Adrenal gland (tissue), 12 donors: ENCODE measurements around the gene REM2. TPM values are rescaled to one million over a fixed set of nuclear protein-coding genes. Genes with fewer than 3 reads are reported as not detected.
A peak's percentile ranks its signal among the peaks of the same experiment; 100 is the strongest.

Source experiments
- DNase-seq, 7 donors: peaks; one replicate each; pipeline ENCODE4 v3.0.0-alpha.2; 2019 to 2020
- H3K27ac ChIP-seq, 5 donors: fragments of 200-600 bp; sonication (generic) in 4 of 5; 1 replicate in 3 of 5; 2 replicates in 2 of 5; pipeline versions ENCODE4 v1.5.1 to v1.8.0; 2016 to 2020; ENCODE audit warnings: mild to moderate bottlenecking in 1 of 5
- H3K27me3 ChIP-seq: fragments of 200-600 bp; 2 replicates; pipeline ENCODE4 v1.8.0; 2021
- H3K36me3 ChIP-seq, 2 donors: fragments of 200-600 bp; replicated peaks in 1 of 2; 1 replicate in 1 of 2; 2 replicates in 1 of 2; pipeline versions ENCODE4 v1.5.1 to v1.8.0; 2018 to 2022
- H3K4me1 ChIP-seq, 2 donors: fragments of 200-600 bp; replicated peaks in 1 of 2; 1 replicate in 1 of 2; 2 replicates in 1 of 2; pipeline versions ENCODE4 v1.5.1 to v1.8.0; 2018 to 2021
- H3K4me3 ChIP-seq, 4 donors: fragments of 200-600 bp; sonication (generic) in 3 of 4; one replicate each; pipeline ENCODE4 v1.5.1; 2016 to 2018
- H3K9me3 ChIP-seq, 3 donors: fragments of 200-600 bp; sonication (generic) in 1 of 3; replicated peaks in 1 of 3; 1 replicate in 2 of 3; 2 replicates in 1 of 3; pipeline versions ENCODE4 v1.5.1 to v1.8.0; 2016 to 2021
- CTCF ChIP-seq, 6 experiments: fragments of 450-650 bp in 4 of 6; fragments of 200-600 bp in 2 of 6; sonication (generic) in 1 of 6; IDR thresholded peaks; 1 replicate in 5 of 6; 2 replicates in 1 of 6; pipeline versions ENCODE4 v1.5.1 to v1.8.0; 2016 to 2021; ENCODE audit warnings: antibody characterized with exemption in 6 of 6, mild to moderate bottlenecking in 2 of 6, moderate library complexity in 1 of 6
- POLR2A ChIP-seq, 2 donors: fragments of 450-650 bp; IDR thresholded peaks; one replicate each; pipeline ENCODE4 v1.6.1; 2017; ENCODE audit warnings: antibody characterized with exemption in 2 of 2, mild to moderate bottlenecking in 2 of 2, moderate library complexity in 1 of 2
- WGBS, 4 donors: extraction: QIAGEN DNeasy Blood & Tissue Kit in 2 of 4; methylation state at CpG; one replicate each; pipeline versions ENCODE4 v1.1.5 to v1.1.7; 2013 to 2017; 5-methylcytosine and 5-hydroxymethylcytosine counted together
- intact Hi-C, 2 donors: fragments of 100-400 bp; cut with DNase I; formaldehyde crosslinking; loops; one replicate each; pipeline versions ENCODE4 v1.14.1 to v1.15.0; 2022 to 2023
- polyA plus RNA-seq, 3 donors: library from polyadenylated mRNA; stranded (reverse); fragments of 200-250 nt in 2 of 3; fragments of 350-450 nt in 1 of 3; fragmentation: Illumina TruSeq in 1 of 3; extraction: RNeasy Lipid Tissue Mini Kit (QIAGEN cat#74804) in 1 of 3; gene quantifications; one replicate each; pipeline ENCODE4 v1.2.3, GENCODE V29; 2013 to 2014
- total RNA-seq, 9 donors: library from RNA; depleted of rRNA in 4 of 9; stranded (reverse); fragments of >200 nt in 4 of 9; fragments of 120-200 nt in 1 of 9; fragmentation: NEBNext Ultra II Directional in 1 of 9; extraction: Animal tissue kit (Norgen Biotek cat#: 25700) in 1 of 9; gene quantifications; one replicate each; pipeline versions ENCODE4 v1.1.0 to v1.2.4, GENCODE V29; 2013 to 2023
- donor health status: healthy with polysubstance abuse.
- donor health status: Bipolar disorder and iron deficiency.
- donor health status: DM: yes; HTN: yes; CAD: no.
- donor health status: DM: no; HTN: no; CAD: no.
- donor health status: DM: no; HTN: no; CAD: no.
- donor health status: DM: yes; HTN: yes; CAD: no.

REM2 gene
- total and polyA plus RNA-seq, 12 donors, result 0.09 to 1.2 (median 0.26) TPM; not detected in 4

GRCh38 chr14:22903742-22904087, 20.7 kb downstream of the REM2 start:
- H3K4me1 ChIP-seq, result peaks cover 8 to 15% of the 10 kb centered on the region in 2 donors
- H3K27ac ChIP-seq, result peak overlapping the region in 1 of 5 donors; percentile 11
- intact Hi-C loops, result no loop called here
- no peaks in the 10 kb centered on the region for H3K9me3 ChIP-seq
- no peak for DNase-seq
- no peak overlapping the region for H3K4me3 ChIP-seq
- WGBS, 4 donors, result 86 to 92% (median 90%) methylated on average over 2 of the region's 2 CpGs
- H3K36me3 ChIP-seq, result peaks cover 0 to 88% of the 10 kb centered on the region in 2 donors
- TF ChIP-seq CTCF (IDR thresholded peaks at IDR 0.05) (no peak), POLR2A (IDR thresholded peaks at IDR 0.05) (no peak)
- H3K27me3 ChIP-seq, result no peaks in the 10 kb centered on the region

- H3K4me3 ChIP-seq, result no peak overlapping the region
- intact Hi-C loops, result no loop called here
- peaks cover 8 to 15% of the 10 kb centered on the region in 2 donors for H3K4me1 ChIP-seq
- H3K36me3 ChIP-seq, result peaks cover 0 to 95% of the 10 kb centered on the region in 2 donors
- TF ChIP-seq CTCF (IDR thresholded peaks at IDR 0.05), result no peak
- no peak for TF ChIP-seq POLR2A (IDR thresholded peaks at IDR 0.05)
- H3K27me3 ChIP-seq, result no peaks in the 10 kb centered on the region
- H3K27ac ChIP-seq, result no peak overlapping the region
- no peak for DNase-seq
- WGBS, 4 donors, result 91 to 96% (median 92%) methylated on average over 4 of the region's 4 CpGs
- H3K9me3 ChIP-seq, result no peaks in the 10 kb centered on the region
These were observed 22.6 kb downstream of the REM2 start for GRCh38 chr14:22905627-22906026.

- Histone ChIP-seq H3K4me1 (peaks cover 8 to 15% of the 10 kb centered on the region in 2 donors), H3K36me3 (peaks cover 0 to 95% of the 10 kb centered on the region in 2 donors), H3K27me3 (no peaks in the 10 kb centered on the region), H3K4me3 (no peak overlapping the region), H3K9me3 (no peaks in the 10 kb centered on the region), H3K27ac (no peak overlapping the region)
- no peak for DNase-seq
- TF ChIP-seq CTCF (IDR thresholded peaks at IDR 0.05) (no peak), POLR2A (IDR thresholded peaks at IDR 0.05) (no peak)
- intact Hi-C loops, result no loop called here
- 95 to 97% (median 96%) methylated on average over 20 of the region's 20 CpGs for WGBS, 4 donors
These were observed 23.1 kb downstream of the REM2 start for GRCh38 chr14:22906073-22906472.

GRCh38 chr14:22907429-22907828, 24.4 kb downstream of the REM2 start:
- H3K4me3 ChIP-seq, result no peak overlapping the region
- no peak for TF ChIP-seq CTCF (IDR thresholded peaks at IDR 0.05)
- no peak for TF ChIP-seq POLR2A (IDR thresholded peaks at IDR 0.05)
- H3K36me3 ChIP-seq, result peaks cover 0 to 87% of the 10 kb centered on the region in 2 donors
- 74 to 82% (median 78%) methylated on average over 3 of the region's 3 CpGs for WGBS, 4 donors
- H3K27me3 ChIP-seq, result no peaks in the 10 kb centered on the region
- DNase-seq, result no peak
- H3K27ac ChIP-seq, result peak overlapping the region in 1 of 5 donors; percentile 9
- intact Hi-C loops, result no loop called here
- no peaks in the 10 kb centered on the region for H3K9me3 ChIP-seq
- peaks cover 8 to 15% of the 10 kb centered on the region in 2 donors for H3K4me1 ChIP-seq
